HepG2 (cell line): ENCODE measurements around the gene CAMSAP3. TPM values are rescaled to one million over a fixed set of nuclear protein-coding genes. Genes with fewer than 3 reads are reported as not detected.

Experiments used
- FOXJ3 ChIP-seq: sonication (generic); formaldehyde crosslinking; IDR thresholded peaks from 2 replicates; pipeline ENCODE4 v1.4.0; 2020; ENCODE audit warnings: missing genetic modification reagents, mild to moderate bottlenecking, borderline replicate concordance
- GABPB1 ChIP-seq: IDR thresholded peaks from 2 replicates; pipeline ENCODE4 v1.6.1; 2016; ENCODE audit warnings: mild to moderate bottlenecking, missing genetic modification reagents, moderate library complexity, missing compliant biosample characterization
- JUNB ChIP-seq: sonication (generic); formaldehyde crosslinking; IDR thresholded peaks from 2 replicates; pipeline ENCODE4 v1.8.0; 2022; ENCODE audit warnings: missing genetic modification reagents, mild to moderate bottlenecking, borderline replicate concordance
- MBNL3 ChIP-seq: fragments of 250-450 bp; sonication (Bioruptor Pico); conservative IDR thresholded peaks from 2 replicates; pipeline ENCODE4 v1.8.0; 2022; ENCODE audit warnings: mild to moderate bottlenecking, inconsistent platforms
- SMARCC2 ChIP-seq: fragments of 450-650 bp; IDR thresholded peaks from 2 replicates; pipeline ENCODE4 v1.6.1; 2017; ENCODE audit warnings: antibody characterized with exemption, mild to moderate bottlenecking
- TAF1 ChIP-seq: sonication (generic); formaldehyde crosslinking; IDR thresholded peaks from 2 replicates; pipeline ENCODE4 v1.4.0; 2020; ENCODE audit warnings: missing genetic modification reagents
- TRIM24 ChIP-seq: sonication (generic); formaldehyde crosslinking; IDR thresholded peaks from 2 replicates; pipeline ENCODE4 v1.8.0; 2022; ENCODE audit warnings: mild to moderate bottlenecking, missing genetic modification reagents
- ZFP37 ChIP-seq: sonication (generic); formaldehyde crosslinking; IDR thresholded peaks from 2 replicates; pipeline ENCODE4 v1.4.0; 2020; ENCODE audit warnings: missing genetic modification reagents, borderline replicate concordance
- ZNF282 ChIP-seq: fragments of 450-650 bp; IDR thresholded peaks from 2 replicates; pipeline ENCODE4 v1.6.1; 2018; ENCODE audit not compliant: partially characterized antibody
- ZNF430 ChIP-seq: sonication (generic); formaldehyde crosslinking; IDR thresholded peaks from 2 replicates; pipeline ENCODE4 v1.9.0; 2021; ENCODE audit warnings: mild to moderate bottlenecking, missing genetic modification reagents
- polyA plus RNA-seq, 8 experiments: library from polyadenylated mRNA; depleted of rRNA in 3 of 8; stranded (reverse) in 7 of 8; unstranded in 1 of 8; fragments of >200 nt; fragmentation: Illumina TruSeq in 4 of 8; extraction: Trizol in 4 of 8; gene quantifications; 2 replicates each; pipeline versions ENCODE4 v1.2.1 to v1.2.3, GENCODE V29; 2011 to 2016; ENCODE audit warnings: low read depth in 4 of 8, missing spikeins in 1 of 8, mixed read lengths in 1 of 8; ENCODE audit not compliant: insufficient read depth in 1 of 8
- total RNA-seq, 5 experiments: library from RNA; depleted of rRNA; stranded (reverse); fragments of >200 nt; fragmentation: Illumina TruSeq; extraction: Trizol; gene quantifications; 2 replicates each; pipeline ENCODE4 v1.2.3, GENCODE V29; 2016; ENCODE audit warnings: low read depth in 1 of 5
- TF ChIP-seq, protein P1 (sequence below): IDR thresholded peaks from 2 replicates; pipeline ENCODE4 v1.6.1; 2012; ENCODE audit warnings: inconsistent platforms
- TF ChIP-seq, protein P2 (sequence below): sonication (generic); formaldehyde crosslinking; IDR thresholded peaks from 2 replicates; pipeline ENCODE4 v1.8.1; 2023; ENCODE audit warnings: mild to moderate bottlenecking, missing genetic modification reagents, borderline replicate concordance
- TF ChIP-seq, protein P3 (sequence below): IDR thresholded peaks from 2 replicates; pipeline ENCODE4 v1.6.1; 2018; ENCODE audit warnings: missing genetic modification reagents, mild to moderate bottlenecking, missing compliant biosample characterization
- TF ChIP-seq, protein P4 (sequence below): sonication (generic); formaldehyde crosslinking; IDR thresholded peaks from 2 replicates; pipeline ENCODE4 v1.5.0; 2020; ENCODE audit warnings: missing genetic modification reagents, mild to moderate bottlenecking, borderline replicate concordance
- TF ChIP-seq, protein P5 (sequence below): IDR thresholded peaks from 2 replicates; pipeline ENCODE4 v1.6.1; 2012; ENCODE audit warnings: low read length, improper control_type of control experiment
- TF ChIP-seq, protein P6 (sequence below): sonication (generic); formaldehyde crosslinking; IDR thresholded peaks from 2 replicates; pipeline ENCODE4 v1.4.0; 2020; ENCODE audit warnings: mild to moderate bottlenecking, low read depth, missing genetic modification reagents
- TF ChIP-seq, protein P7 (sequence below): sonication (generic); formaldehyde crosslinking; IDR thresholded peaks from 2 replicates; pipeline ENCODE4 v1.9.0; 2022; ENCODE audit warnings: low read depth, missing genetic modification reagents
- TF ChIP-seq, protein P8 (sequence below): sonication (generic); formaldehyde crosslinking; IDR thresholded peaks from 2 replicates; pipeline ENCODE4 v1.8.0; 2023; ENCODE audit warnings: mild to moderate bottlenecking, missing genetic modification reagents

CAMSAP3 gene
- total and polyA plus RNA-seq, 2 of the 13 experiments (the other 11 are each of a cell fraction or from before 2014, with no cell fraction given): 10.8 to 11.8 TPM

DNA sequence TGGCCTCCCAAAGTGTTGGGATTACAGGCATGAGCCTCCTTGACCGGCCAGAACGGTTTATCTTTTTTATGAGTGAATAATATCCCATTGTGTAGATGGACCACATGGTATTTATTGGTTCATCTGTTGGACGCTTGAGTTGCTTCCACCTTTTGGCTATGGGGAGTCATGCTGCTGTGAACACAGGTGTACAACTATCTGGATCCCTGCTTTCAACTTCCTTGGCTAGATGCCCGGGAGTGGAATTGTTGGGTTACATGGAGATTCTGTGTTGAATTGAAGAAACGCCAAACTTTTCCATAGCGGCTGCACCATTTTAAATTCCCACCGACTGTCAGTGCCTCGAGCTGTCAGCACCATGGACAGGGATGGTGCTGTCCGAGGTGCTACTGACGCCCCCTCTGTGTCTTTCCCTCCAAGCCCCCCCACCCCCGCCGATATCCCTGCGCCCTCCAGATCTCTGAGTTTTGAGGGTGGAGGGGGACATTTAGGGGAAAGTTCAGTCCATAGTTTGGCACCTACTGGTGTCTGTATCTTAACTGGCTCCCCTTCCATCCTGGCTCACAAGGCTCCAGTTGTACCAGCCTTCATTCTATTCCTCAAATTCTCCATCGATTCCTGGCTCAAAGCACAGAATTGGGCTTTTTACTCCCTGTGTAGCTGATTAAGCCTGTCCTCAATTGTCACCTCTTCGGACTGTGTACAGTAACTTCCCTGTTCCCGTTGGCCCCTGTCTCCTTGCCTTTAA, 32.8 kb upstream of the CAMSAP3 start (continued):
- TF ChIP-seq, protein P1, sequence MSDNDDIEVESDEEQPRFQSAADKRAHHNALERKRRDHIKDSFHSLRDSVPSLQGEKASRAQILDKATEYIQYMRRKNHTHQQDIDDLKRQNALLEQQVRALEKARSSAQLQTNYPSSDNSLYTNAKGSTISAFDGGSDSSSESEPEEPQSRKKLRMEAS: no peak
- TF ChIP-seq SMARCC2 (no peak), ZFP37 (CRISPR knock-in tag) (peak; percentile 99), JUNB (CRISPR knock-in tag) (peak; percentile 84; the same call in 1 of the 2 replicates), FOXJ3 (CRISPR knock-in tag) (peak; percentile 52; the same call in 1 of the 2 replicates), ZNF430 (CRISPR knock-in tag) (peak; percentile 99), TAF1 (CRISPR knock-in tag) (peak; percentile 72), MBNL3 (CRISPR knock-in tag) (no peak), GABPB1 (CRISPR knock-in tag) (peak; percentile 54; the same call in 1 of the 2 replicates), TRIM24 (CRISPR knock-in tag) (no peak), ZNF282 (no peak)
- TF ChIP-seq, protein P2, sequence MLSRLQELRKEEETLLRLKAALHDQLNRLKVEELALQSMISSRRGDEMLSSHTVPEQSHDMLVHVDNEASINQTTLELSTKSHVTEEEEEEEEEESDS (CRISPR knock-in tag): peak; percentile 93
- TF ChIP-seq, protein P3, sequence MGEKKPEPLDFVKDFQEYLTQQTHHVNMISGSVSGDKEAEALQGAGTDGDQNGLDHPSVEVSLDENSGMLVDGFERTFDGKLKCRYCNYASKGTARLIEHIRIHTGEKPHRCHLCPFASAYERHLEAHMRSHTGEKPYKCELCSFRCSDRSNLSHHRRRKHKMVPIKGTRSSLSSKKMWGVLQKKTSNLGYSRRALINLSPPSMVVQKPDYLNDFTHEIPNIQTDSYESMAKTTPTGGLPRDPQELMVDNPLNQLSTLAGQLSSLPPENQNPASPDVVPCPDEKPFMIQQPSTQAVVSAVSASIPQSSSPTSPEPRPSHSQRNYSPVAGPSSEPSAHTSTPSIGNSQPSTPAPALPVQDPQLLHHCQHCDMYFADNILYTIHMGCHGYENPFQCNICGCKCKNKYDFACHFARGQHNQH (CRISPR knock-in tag): peak; percentile 98
- TF ChIP-seq, protein P4, sequence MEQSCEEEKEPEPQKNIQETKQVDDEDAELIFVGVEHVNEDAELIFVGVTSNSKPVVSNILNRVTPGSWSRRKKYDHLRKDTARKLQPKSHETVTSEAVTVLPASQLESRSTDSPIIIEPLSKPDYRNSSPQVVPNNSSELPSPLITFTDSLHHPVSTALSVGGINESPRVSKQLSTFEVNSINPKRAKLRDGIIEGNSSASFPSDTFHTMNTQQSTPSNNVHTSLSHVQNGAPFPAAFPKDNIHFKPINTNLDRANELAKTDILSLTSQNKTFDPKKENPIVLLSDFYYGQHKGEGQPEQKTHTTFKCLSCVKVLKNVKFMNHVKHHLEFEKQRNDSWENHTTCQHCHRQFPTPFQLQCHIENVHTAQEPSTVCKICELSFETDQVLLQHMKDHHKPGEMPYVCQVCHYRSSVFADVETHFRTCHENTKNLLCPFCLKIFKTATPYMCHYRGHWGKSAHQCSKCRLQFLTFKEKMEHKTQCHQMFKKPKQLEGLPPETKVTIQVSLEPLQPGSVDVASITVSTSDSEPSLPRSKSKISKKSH (CRISPR knock-in tag): peak; percentile 86; the same call in 1 of the 2 replicates
- TF ChIP-seq, protein P5, sequence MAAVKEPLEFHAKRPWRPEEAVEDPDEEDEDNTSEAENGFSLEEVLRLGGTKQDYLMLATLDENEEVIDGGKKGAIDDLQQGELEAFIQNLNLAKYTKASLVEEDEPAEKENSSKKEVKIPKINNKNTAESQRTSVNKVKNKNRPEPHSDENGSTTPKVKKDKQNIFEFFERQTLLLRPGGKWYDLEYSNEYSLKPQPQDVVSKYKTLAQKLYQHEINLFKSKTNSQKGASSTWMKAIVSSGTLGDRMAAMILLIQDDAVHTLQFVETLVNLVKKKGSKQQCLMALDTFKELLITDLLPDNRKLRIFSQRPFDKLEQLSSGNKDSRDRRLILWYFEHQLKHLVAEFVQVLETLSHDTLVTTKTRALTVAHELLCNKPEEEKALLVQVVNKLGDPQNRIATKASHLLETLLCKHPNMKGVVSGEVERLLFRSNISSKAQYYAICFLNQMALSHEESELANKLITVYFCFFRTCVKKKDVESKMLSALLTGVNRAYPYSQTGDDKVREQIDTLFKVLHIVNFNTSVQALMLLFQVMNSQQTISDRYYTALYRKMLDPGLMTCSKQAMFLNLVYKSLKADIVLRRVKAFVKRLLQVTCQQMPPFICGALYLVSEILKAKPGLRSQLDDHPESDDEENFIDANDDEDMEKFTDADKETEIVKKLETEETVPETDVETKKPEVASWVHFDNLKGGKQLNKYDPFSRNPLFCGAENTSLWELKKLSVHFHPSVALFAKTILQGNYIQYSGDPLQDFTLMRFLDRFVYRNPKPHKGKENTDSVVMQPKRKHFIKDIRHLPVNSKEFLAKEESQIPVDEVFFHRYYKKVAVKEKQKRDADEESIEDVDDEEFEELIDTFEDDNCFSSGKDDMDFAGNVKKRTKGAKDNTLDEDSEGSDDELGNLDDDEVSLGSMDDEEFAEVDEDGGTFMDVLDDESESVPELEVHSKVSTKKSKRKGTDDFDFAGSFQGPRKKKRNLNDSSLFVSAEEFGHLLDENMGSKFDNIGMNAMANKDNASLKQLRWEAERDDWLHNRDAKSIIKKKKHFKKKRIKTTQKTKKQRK: no peak
- TF ChIP-seq, protein P6, sequence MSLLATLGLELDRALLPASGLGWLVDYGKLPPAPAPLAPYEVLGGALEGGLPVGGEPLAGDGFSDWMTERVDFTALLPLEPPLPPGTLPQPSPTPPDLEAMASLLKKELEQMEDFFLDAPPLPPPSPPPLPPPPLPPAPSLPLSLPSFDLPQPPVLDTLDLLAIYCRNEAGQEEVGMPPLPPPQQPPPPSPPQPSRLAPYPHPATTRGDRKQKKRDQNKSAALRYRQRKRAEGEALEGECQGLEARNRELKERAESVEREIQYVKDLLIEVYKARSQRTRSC: peak; percentile 97; the same call in 1 of the 2 replicates
- TF ChIP-seq, protein P7, sequence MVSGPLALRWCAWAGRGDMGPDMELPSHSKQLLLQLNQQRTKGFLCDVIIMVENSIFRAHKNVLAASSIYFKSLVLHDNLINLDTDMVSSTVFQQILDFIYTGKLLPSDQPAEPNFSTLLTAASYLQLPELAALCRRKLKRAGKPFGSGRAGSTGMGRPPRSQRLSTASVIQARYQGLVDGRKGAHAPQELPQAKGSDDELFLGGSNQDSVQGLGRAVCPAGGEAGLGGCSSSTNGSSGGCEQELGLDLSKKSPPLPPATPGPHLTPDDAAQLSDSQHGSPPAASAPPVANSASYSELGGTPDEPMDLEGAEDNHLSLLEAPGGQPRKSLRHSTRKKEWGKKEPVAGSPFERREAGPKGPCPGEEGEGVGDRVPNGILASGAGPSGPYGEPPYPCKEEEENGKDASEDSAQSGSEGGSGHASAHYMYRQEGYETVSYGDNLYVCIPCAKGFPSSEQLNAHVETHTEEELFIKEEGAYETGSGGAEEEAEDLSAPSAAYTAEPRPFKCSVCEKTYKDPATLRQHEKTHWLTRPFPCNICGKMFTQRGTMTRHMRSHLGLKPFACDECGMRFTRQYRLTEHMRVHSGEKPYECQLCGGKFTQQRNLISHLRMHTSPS (CRISPR knock-in tag): 0 out of 2 replicates have a peak, but pooled peaks have one; percentile 38
- TF ChIP-seq, protein P8, sequence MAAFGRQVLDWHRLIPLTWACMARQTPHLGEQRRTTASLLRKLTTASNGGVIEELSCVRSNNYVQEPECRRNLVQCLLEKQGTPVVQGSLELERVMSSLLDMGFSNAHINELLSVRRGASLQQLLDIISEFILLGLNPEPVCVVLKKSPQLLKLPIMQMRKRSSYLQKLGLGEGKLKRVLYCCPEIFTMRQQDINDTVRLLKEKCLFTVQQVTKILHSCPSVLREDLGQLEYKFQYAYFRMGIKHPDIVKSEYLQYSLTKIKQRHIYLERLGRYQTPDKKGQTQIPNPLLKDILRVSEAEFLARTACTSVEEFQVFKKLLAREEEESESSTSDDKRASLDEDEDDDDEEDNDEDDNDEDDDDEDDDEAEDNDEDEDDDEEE (CRISPR knock-in tag): peak; percentile 96
